SW 1271 (cell line): ENCODE results near the gene REEP3.
"Not testable (repeated sequence)": the region's sequence is repeated elsewhere in the genome, so short reads cannot be mapped to it uniquely, and the experiment has no call there.

ENCODE experiments used
- DNase-seq, 2 experiments: peaks; one replicate each; lab custom pipeline; 2025; lab: John Stamatoyannopoulos, UW

Gene REEP3

GRCh38 chr10:63520500-63521415, at the start of gene REEP3:
TSS of gene REEP3 (plus strand) at chr10:63521401. CDS start at chr10:63521546, 145 bp downstream.
- DNase-seq: peak; percentile 9 to 51

DNA sequence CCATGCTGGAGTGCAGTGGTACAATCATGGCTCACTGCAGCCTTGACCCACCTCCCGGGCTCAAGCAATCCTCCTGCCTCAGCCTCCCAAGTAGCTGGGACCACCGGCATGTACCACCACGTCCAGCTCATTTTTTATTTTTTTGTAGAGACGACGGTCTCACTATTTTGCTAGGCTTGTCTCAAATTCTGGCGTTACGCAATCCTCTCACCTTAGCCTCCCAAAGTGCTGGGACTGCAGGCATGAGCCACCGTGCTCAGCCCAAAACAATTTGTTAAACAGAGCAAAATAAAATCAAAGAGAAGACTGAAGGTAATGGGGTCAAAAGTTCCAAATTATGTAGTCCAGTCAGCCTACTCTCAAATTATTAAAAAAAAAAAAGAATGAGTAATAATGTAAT, 46.7 kb upstream of the REEP3 start:
- no peak for DNase-seq

GRCh38 chr10:63477927-63478326, 43.3 kb upstream of the REEP3 start:
- no peak for DNase-seq

DNA sequence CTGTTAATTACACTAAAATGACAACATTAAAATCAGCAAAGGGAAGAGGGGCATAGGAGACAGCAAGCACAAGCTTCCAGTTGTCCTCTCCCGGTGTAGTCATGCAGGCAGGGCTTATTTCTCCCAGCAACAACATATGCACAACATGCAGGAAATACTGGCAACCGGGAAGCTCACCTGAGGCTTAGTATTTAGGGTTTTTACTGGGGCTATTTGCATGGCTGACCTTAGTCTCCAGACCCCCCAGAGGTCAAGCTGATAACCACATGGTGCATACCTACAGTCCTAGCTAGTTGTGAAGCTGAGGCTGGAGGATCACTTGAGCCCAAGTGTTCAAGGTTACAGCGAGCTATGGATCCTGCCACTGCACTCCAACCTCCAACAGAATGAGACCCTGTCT, 42.6 kb upstream of the REEP3 start:
- DNase-seq: no peak

- DNase-seq: no peak
These were observed 41.0 kb upstream of the REEP3 start for GRCh38 chr10:63480237-63480636.

- DNase-seq: no peak
These were observed 39.3 kb upstream of the REEP3 start for GRCh38 chr10:63481815-63482421.

GRCh38 chr10:63483983-63484382, 37.2 kb upstream of the REEP3 start:
- DNase-seq: no peak

- DNase-seq: no peak
These were observed 33.2 kb upstream of the REEP3 start for GRCh38 chr10:63487990-63488389.

DNA sequence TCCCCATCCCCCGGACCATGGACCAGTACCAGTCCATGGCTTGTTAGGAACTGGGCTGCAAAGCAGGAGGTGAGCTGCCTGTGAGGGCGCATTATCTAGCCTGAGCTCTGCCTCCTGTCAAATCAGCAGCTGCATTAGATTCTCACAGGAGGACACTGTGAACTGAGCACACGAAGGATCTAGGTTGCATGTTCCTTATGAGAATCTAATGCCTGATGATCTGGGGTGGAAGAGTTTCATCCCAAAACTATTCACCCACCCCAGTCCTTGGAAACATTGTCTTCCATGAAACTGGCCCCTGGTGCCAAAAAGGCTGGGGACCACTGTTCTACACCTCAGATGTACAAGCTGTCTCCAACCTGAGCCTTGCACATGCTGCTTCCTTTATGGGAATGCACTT, 31.4 kb upstream of the REEP3 start:
- no peak for DNase-seq

GRCh38 chr10:63491588-63492316, 29.4 kb upstream of the REEP3 start:
- no peak for DNase-seq

DNA sequence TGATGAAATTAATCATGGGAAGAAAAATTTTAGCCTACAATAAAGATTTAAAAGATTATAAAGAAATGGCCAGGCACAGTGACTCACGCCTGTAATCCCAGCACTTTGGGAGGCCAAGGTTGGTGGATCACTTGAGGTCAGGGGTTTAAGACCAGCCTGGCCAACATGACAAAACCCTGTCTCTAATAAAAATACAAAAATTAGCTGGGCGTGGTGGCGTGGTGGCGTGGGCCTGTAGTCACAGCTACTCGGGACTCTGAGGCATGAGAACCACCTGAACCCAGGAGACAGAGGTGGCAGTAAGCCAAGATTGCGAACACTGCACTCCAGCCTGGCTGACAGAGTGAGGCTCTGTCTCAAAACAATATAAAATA, 28.9 kb upstream of the REEP3 start:
- not testable (repeated sequence) for DNase-seq

- no peak for DNase-seq
These were observed 28.2 kb upstream of the REEP3 start for GRCh38 chr10:63493004-63493403.

- no peak for DNase-seq
These were observed 26.2 kb upstream of the REEP3 start for GRCh38 chr10:63494951-63495350.

GRCh38 chr10:63496561-63496960, 24.6 kb upstream of the REEP3 start:
- no peak for DNase-seq

DNA sequence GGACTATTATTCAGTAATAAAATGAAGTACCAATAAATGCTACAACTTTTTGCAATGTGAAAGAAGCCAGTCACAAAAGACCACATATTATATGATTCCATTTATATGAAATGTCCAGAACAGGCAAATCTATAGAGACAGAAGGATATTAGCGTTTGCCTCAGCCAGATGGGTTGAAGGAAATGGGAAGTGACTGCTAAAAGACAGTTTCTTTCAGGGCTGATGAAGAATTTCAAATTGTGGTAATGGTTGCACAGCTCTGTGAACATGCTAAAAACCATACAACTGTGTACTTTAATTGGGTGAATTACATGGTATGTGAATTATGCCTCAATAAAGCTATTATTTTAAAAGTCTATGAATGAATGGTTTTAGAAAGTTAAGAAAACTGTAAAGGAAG, 23.9 kb upstream of the REEP3 start:
- no peak for DNase-seq

DNA sequence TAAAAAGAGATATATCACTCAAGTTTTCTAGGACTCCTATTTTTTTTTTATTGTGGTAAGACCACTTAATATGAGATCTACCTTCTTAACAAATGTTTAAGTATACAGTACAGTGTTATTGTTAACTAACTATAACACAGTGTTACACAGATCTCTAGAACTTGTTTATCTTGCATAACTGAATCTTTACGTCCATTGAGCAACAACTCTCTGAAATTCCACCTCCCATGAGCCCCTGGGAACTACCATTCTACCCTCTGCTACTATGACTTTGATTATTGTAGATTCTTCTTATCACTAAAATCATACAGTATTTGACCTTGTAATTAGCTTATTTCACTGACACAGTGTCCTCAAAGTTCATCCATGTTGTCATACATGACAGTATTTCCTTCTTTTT, 22.5 kb upstream of the REEP3 start:
- DNase-seq: no peak

DNA sequence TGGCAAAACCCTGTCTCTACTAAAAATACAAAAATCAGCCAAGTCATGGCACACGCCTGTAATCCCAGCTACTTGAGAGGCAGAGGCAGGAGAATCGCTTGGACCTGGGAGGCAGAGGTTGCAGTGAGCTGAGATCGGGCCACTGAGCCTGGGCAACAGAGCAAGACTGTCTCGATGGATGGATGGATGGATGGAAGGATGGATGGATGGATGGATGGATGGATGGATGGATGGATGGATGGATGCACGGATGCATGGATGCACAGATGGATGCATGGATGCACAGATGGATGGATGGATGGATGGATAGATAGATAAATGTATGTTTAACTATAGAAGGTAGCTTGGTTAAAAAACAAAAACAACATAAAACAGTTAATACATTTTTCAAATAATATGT, 20.6 kb upstream of the REEP3 start:
- DNase-seq: not testable (repeated sequence)

- no peak for DNase-seq
These were observed 19.2 kb upstream of the REEP3 start for GRCh38 chr10:63501954-63502353.

DNA sequence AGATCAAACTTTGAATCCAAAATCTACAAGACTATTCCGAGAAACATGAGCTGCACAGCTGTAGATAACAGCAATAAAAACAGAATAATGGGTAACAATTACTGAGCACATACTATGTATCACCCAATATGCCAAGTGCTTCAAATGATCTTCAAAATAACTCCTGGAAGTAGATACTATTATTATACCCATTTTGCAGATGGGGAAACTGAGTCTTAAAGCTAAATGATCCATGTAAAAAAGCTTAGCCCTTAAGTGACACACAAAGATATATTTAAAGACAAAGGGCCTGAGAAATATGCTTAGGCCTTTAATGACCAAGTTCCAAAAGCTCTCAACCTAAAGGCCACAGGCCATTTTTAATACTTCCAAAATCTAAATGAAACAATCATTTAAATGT, 18.4 kb upstream of the REEP3 start:
- no peak for DNase-seq

DNA sequence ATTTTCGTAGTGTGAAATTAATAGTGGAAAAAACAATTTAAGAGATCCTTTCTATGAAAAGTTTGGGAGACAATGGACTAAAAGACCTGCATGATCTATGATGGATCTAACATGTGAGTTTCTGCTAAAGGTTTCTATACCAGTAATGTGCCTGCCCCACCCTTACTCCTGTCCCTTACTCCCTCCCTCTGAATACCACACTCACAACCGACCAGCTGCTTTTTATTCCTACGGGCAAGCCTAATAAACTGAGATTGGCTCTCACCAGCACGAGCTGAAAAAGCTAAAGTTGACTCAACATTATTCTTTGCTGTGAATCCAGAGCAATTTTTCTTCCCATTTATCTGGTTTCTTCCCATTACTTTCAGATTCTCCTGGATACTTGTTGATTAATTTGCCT, 17.8 kb upstream of the REEP3 start:
- DNase-seq: no peak

DNA sequence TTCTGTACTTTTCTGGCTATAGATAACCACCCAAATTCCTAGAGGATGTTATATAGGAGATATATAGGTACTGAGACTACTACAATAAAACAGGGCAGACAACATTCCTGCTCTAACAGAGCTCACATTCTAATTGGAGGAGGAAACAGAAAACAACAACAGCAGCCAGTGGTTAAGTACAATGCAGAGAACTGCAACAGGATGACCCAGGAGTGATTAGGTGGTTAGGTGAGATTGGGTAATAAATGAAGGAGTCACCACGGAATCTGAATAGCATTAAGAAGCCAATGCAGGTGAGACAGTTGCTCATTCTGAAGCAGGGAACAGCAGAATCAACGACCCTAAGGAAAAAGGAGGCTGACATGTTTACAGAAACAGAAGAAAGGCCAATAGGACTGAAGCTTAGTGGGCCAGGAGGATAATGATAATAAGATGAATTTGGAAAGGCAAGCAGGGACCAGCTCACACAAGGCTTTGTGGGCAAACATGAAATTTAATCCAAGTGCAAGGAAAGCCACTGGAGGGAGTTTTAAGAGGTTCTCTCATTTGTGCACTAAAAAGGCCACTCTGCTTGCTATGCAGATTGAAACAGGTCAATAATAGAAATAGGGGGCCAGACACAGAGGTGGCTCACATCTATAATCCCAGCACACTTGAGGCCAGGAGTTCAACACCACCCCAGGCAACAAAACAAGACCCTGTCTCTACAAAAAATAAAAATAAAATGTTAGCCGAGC, 16.9 kb upstream of the REEP3 start:
- no peak for DNase-seq

- no peak for DNase-seq
These were observed 15.6 kb upstream of the REEP3 start for GRCh38 chr10:63505562-63505961.
